Measurements from ENCODE around the gene AP2A1.

The AP2A1 gene

GRCh38 chr19:49766007-49766929 is 533 bp upstream of the AP2A1 start:
- ATAC-seq: peak; percentile 91 to 95

- ATAC-seq: no peak
These were observed 580 bp downstream of the AP2A1 start for GRCh38 chr19:49767381-49767780.

GRCh38 chr19:49767967-49768581 is 1.3 kb downstream of the AP2A1 start:
- no peak for ATAC-seq

GRCh38 chr19:49770529-49770928 is 3.7 kb downstream of the AP2A1 start:
- ATAC-seq: no peak

GRCh38 chr19:49771674-49772139 is 4.9 kb downstream of the AP2A1 start:
- no peak for ATAC-seq

GRCh38 chr19:49772850-49773432 is 6.1 kb downstream of the AP2A1 start:
- no peak for ATAC-seq

- ATAC-seq: no peak
These were observed 7.0 kb downstream of the AP2A1 start for GRCh38 chr19:49773663-49774350.

GRCh38 chr19:49774969-49775368 is 8.2 kb downstream of the AP2A1 start:
- no peak for ATAC-seq

GRCh38 chr19:49775742-49776370 is 9.1 kb downstream of the AP2A1 start:
- no peak for ATAC-seq

GRCh38 chr19:49776371-49776764 is 9.6 kb downstream of the AP2A1 start:
- ATAC-seq: no peak

- no peak for ATAC-seq
These were observed 13.1 kb downstream of the AP2A1 start for GRCh38 chr19:49779731-49780555.

- ATAC-seq: no peak
These were observed 14.1 kb downstream of the AP2A1 start for GRCh38 chr19:49780861-49781260.

GRCh38 chr19:49781394-49781793 is 14.6 kb downstream of the AP2A1 start:
- ATAC-seq: no peak

- no peak for ATAC-seq
These were observed 15.7 kb downstream of the AP2A1 start for GRCh38 chr19:49782515-49782914.

GRCh38 chr19:49786376-49786820 is 19.6 kb downstream of the AP2A1 start:
- no peak for ATAC-seq

GRCh38 chr19:49787746-49788145 is 20.9 kb downstream of the AP2A1 start:
- no peak for ATAC-seq

- ATAC-seq: no peak
These were observed 22.1 kb downstream of the AP2A1 start for GRCh38 chr19:49788857-49789256.

GRCh38 chr19:49790866-49791265 is 24.1 kb downstream of the AP2A1 start:
- no peak for ATAC-seq

- no peak for ATAC-seq
These were observed 25.1 kb downstream of the AP2A1 start for GRCh38 chr19:49791776-49792445.

GRCh38 chr19:49792829-49793560 is 26.2 kb downstream of the AP2A1 start:
- ATAC-seq: no peak
